WI38 (cell line): ENCODE measurements around the gene AQP7.
"Not testable (repeated sequence)": the region's sequence is repeated elsewhere in the genome, so short reads cannot be mapped to it uniquely, and the experiment has no call there.

ENCODE experiments used
- H3K4me3 ChIP-seq: 2 replicates; pipeline ENCODE4 v1.5.1; 2011; ENCODE audit warnings: low read depth, mild to moderate bottlenecking, control low read depth, low read length
- TF ChIP-seq, protein P1 (sequence below): IDR thresholded peaks from 2 replicates; pipeline ENCODE4 v1.5.1; 2012; ENCODE audit warnings: low read depth, mild to moderate bottlenecking, control low read depth, low read length

AQP7 gene

DNA sequence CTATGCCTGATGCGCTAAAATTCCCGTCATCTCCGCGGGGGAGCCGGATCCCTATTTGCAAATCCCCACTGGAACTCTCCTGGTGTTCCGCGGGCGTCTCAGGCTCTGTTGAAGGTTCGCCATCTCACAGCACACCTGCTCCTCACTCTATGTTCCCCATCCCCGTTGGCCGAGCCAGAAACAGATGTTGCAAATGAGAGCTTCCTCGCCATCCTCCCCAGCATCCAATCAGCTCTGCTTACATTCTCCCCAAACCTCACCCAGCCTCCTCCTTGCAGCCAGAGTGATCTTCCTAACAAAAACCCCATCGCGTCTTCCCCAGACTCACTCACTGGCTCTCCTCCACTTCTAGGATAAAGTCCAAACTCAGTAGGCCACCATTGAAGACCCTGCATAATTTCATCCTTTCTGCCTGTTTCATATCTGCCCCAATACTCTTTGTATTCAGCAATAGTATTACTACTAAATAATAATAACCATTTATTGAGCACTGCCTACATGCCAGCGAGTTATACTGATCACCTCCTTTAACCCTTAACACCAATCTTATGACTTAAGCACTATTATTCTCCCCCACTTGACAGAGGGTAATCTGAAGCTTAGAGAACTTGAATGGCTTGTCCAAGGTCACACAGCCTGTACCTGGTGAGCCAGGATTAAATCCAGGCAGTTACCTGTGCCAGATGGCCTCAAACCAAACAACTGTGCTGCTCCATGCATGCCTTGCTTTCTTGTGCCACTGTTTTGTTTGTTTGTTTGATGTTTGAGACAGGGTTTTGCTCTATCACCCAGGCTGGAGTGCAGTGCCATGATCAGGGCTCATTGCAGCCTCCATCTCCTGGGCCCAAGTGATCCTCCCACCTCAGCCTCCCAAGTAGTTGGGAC lies 14.0 kb downstream of the AQP7 start:
- no peak overlapping the region for H3K4me3 ChIP-seq
- TF ChIP-seq, protein P1, sequence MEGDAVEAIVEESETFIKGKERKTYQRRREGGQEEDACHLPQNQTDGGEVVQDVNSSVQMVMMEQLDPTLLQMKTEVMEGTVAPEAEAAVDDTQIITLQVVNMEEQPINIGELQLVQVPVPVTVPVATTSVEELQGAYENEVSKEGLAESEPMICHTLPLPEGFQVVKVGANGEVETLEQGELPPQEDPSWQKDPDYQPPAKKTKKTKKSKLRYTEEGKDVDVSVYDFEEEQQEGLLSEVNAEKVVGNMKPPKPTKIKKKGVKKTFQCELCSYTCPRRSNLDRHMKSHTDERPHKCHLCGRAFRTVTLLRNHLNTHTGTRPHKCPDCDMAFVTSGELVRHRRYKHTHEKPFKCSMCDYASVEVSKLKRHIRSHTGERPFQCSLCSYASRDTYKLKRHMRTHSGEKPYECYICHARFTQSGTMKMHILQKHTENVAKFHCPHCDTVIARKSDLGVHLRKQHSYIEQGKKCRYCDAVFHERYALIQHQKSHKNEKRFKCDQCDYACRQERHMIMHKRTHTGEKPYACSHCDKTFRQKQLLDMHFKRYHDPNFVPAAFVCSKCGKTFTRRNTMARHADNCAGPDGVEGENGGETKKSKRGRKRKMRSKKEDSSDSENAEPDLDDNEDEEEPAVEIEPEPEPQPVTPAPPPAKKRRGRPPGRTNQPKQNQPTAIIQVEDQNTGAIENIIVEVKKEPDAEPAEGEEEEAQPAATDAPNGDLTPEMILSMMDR, result no peak

DNA sequence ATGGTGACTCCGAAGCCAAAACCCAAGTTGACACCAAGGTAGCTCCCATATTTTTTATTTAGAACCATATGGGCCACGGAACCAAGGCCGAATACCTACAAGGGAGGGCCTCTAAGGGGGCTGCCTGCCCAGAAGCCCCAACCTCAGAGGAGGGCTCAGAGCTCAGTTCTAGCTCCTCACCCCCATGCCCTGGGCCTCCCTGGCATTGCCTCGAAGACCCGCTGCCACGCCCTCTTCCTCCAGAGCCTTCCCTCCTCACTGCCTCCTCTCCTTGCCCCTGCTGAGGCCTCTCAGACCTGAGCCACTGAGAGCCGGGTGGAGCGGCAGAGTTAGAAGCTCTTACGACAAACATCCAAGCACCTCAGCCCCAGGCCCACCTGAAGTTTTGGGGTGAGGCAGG lies 15.4 kb downstream of the AQP7 start:
- H3K4me3 ChIP-seq, result not testable (repeated sequence)

DNA sequence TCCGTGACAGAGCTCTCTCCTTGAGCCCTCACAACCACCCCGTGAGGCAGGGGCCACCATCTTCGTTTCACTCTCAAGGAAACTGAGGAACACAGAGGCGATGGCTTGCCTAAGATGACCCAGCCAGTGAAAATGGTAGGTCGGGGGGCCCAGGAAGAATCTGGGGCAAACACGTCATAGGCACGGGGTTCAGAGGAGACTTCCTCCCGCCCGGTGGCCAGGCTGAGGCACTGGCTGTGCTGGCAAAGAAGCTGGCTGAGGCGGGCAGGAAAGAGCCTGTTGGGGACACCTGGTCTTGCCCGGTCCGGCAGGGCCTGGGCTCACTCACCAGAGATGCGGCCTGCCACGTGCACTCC lies 15.7 kb downstream of the AQP7 start:
- H3K4me3 ChIP-seq, result not testable (repeated sequence)

DNA sequence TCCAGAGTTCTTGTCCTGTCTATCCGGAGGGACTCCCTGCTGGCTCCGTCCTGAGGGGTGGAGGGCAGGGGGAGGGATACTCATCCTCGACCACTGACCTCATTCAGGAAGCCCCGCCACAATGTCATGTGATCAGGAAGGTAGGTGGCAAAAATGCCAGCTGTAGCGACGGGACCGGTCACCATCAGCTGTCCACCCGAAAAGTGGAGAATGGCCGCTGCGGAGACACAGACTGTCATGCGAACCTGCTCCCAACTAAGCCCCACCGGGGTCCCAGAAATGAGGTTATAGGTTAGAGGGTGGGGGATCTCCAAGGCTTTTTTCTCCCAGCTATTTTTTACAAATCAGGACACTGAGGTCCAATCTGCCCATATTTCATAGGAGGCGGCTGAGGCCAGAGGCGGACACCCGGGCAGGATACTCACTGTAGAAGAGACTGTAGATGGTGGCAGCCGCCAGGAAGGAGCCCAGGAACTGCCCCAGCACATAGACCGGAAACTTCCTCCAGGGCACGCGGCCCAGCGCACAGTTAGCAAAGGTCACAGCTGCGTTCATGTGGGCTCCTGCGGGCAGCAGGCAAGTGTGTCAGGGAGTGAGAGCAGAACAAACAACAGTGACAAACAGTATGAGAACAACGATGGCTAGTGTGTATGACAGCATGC lies 16.3 kb downstream of the AQP7 start:
- not testable (repeated sequence) for H3K4me3 ChIP-seq

DNA sequence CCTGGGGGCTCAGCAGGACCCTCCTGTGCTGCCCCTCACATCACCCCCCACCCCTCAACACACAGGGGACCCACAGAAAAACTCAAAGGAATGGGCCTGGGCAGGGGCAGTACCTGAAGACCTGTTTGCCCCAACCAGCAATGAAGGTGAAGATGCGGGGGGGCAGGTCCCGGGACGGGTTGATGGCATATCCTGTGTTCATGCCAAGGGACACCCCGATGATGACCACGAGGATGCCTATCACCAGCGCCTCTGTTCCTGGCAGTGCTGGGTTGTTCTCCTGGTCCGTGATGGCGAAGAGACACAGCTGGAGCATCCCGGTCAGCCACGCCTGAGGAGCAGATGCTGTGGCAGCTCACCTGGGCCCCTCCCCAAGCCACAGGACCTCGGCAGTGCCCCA lies 16.8 kb downstream of the AQP7 start:
- not testable (repeated sequence) for H3K4me3 ChIP-seq

DNA sequence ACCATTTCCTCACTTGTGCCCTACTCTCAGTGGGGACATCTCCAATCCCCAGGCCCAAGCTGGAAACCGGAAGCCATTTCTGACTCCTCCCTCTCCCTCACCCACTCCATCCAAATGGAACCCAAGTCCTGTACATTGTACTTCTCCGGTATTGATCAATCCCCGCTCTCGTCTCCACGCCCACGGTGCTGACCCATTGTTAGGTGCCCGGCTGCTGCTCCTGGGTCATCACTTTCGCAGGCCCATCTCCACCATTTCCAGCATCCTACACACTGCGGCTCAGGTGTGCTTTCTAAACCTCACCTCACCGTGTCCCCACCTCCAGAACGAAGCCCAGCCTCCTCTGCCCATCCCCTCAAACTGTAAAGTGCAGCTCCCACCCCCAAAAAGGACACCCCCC lies 19.0 kb downstream of the AQP7 start:
- H3K4me3 ChIP-seq, result not testable (repeated sequence)

DNA sequence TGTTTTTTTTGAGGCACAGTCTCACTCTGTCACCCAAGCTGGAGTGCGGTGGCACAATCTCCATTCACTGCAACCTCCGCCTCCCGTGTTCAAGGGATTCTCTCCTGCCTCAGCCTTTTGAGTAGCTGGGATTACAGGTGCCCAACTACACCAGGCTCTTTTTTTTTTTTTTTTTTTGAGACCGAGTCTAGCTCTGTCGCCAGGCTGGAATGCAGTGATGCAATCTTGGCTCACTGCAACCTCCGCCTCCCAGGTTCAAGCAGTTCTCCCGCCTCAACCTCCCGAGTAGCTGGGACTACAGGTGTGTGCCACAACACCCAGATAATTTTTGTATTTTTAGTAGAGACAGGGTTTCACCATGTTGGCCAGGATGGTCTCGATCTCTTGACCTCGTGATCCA lies 20.0 kb downstream of the AQP7 start:
- not testable (repeated sequence) for H3K4me3 ChIP-seq

DNA sequence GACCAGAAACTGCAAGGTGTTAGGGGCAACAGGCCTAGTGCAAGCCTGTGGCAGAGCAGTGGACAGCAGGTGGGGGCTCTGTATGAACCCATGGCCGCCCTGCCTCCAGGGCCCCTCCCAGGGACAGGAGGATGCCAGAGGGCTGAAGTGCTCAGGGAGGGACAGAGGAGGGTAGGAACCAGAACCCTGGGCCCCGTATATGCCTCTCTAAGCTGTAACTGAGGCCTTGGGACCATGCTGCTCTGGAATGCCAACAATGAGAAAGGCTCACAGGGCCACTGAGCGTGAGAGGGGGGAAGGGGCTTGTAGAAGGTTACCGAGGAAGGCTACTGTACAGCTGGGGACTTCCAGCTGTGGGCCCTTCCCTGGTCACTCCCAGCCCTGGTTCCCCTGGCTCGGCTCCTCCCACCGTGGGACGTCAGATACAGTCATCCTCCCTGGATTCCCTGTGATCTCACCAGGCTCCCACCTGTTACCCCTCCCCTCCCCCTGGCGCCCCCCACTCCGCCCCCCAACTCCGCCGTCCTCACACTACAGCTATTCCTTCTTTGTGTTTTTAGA lies 21.1 kb downstream of the AQP7 start:
- H3K4me3 ChIP-seq, result no peak overlapping the region
- TF ChIP-seq, protein P1, result no peak

DNA sequence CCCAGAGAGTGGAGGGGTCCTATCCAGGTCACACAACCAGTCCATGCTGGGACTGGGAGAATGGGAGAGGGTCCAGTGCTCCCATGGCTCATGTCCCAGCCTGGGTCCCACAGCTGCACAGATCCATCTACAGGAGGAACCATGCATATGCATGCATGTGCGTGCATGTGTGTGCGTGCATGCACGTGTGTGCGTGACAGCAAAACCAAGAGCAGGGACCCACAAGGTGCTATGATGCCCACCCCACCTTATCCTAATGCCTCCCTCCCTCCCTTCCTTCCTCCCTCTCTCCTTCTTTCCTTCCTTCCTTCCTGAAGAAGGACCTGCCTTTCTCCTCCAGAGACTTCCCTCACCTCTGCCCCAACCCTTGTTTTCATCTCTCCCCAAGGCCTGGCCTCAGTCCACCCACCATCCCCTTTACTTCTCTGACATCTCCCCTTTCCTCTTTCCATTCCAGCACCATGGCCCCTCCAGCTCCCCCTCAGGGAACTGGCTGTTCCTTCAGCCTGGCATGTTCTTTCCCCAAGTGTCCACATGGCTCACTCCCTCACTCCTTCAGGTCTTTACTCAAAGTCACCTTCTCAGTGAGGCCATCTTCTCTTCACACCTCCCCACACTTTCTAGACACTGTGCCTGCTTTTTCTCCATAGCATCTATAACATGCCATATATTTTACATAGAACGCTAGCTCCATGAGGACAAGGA lies 21.8 kb downstream of the AQP7 start:
- TF ChIP-seq, protein P1, result no peak
- no peak overlapping the region for H3K4me3 ChIP-seq

DNA sequence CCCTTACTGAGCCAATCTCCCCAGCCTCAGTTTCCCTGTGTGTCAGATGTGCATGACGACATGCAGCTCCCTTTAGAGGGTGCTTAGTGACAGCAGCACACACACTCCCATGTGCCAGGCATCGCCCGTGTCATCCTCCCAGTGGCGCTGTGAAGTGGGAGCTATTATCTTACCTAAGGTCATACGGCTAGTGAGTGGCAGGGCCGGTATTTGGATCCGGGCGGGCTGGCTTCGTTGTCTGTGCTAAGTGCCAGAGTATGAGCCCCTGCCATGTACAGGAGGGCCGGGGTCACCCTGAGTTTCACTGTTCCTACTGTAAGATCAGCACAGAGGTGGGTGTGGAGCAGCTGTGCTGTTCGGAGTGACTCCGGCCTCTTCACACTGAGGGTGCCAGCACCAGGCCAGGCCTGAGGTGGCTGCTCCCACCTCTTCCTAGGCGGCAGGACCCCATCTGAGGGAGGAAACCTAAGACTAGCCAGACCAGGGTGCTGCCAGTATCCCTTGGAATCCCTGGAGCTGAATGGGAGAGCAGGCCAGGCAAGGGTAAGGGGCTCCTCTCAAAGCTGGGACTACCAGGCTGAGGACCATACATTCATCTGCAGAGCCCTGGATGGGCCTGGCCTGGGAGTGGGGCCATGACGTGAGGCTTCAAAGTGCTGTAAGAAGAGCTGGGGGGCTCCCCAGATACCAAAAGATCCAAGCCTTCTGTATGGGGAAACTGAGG lies 22.5 kb downstream of the AQP7 start:
- TF ChIP-seq, protein P1, result no peak
- no peak overlapping the region for H3K4me3 ChIP-seq
